H1 (cell line): ENCODE measurements around the gene ALK. TPM values are rescaled to one million over a fixed set of nuclear protein-coding genes. Genes with fewer than 3 reads are reported as not detected.

Experiments used
- CTCF ChIA-PET: fragments of 300-600 bp; sonication (Branson Sonifier 250); formaldehyde crosslinking; loops from one replicate; lab custom pipeline; 2021; ENCODE audit not compliant: partially characterized antibody; lab: Charles Lee
- POLR2A ChIA-PET: fragments of 300-600 bp; sonication (Branson Sonifier 250); formaldehyde crosslinking; loops from one replicate; lab custom pipeline; 2021; ENCODE audit warnings: inconsistent platforms; ENCODE audit not compliant: partially characterized antibody; lab: Charles Lee
- DNase-seq, 2 experiments: peaks; one replicate each; pipeline versions ENCODE4 v3.0.0 to v3.0.0-alpha.2; 2010 to 2022; ENCODE audit warnings: low spot score in 2 of 2, low read depth in 1 of 2, mixed read lengths in 1 of 2
- FAIRE-seq: peaks from 2 replicates; lab custom pipeline; 2011; peaks lifted over from hg19 to GRCh38; lab: Jason Lieb, UNC
- H2AFZ ChIP-seq: 2 replicates; pipeline ENCODE4 v1.8.1; 2012; ENCODE audit warnings: low read length, inconsistent platforms
- H2AK5ac ChIP-seq: 2 replicates; pipeline ENCODE4 v1.6.1; 2013; ENCODE audit warnings: low read depth, low read length
- H2BK120ac ChIP-seq: replicated peaks from 2 replicates; pipeline ENCODE3; 2013; ENCODE audit warnings: low read depth, low read length, inconsistent platforms
- H2BK12ac ChIP-seq: 2 replicates; pipeline ENCODE4 v1.6.1; 2013; ENCODE audit warnings: low read depth, low read length
- H2BK15ac ChIP-seq: 2 replicates; pipeline ENCODE4 v1.6.1; 2013; ENCODE audit warnings: low read length
- H2BK20ac ChIP-seq: 2 replicates; pipeline ENCODE4 v1.6.1; 2013; ENCODE audit warnings: low read length
- H2BK5ac ChIP-seq: 2 replicates; pipeline ENCODE4 v1.6.1; 2013; ENCODE audit warnings: low read depth, low read length
- H3K14ac ChIP-seq: 2 replicates; pipeline ENCODE4 v1.6.1; 2013; ENCODE audit warnings: inconsistent platforms; ENCODE audit not compliant: insufficient read length
- H3K18ac ChIP-seq: 2 replicates; pipeline ENCODE4 v1.6.1; 2013; ENCODE audit warnings: low read length; ENCODE audit errors: extremely low read depth
- H3K23ac ChIP-seq: 2 replicates; pipeline ENCODE4 v1.6.1; 2013; ENCODE audit warnings: inconsistent platforms; ENCODE audit not compliant: insufficient read length
- H3K23me2 ChIP-seq: 2 replicates; pipeline ENCODE4 v1.6.1; 2013; ENCODE audit warnings: low read depth, low read length
- H3K27ac ChIP-seq: 2 replicates; pipeline ENCODE4 v1.6.1; 2011; ENCODE audit warnings: low read depth, low read length, inconsistent platforms
- H3K27me3 ChIP-seq, 4 experiments: replicated peaks in 1 of 4; 1 replicate in 1 of 4; 2 replicates in 3 of 4; pipeline versions ENCODE4 v1.6.1 to v1.8.1; 2011 to 2013; ENCODE audit warnings: low read length in 3 of 4, mild to moderate bottlenecking in 3 of 4, inconsistent platforms in 2 of 4, mixed read lengths in 2 of 4, moderate library complexity in 1 of 4; ENCODE audit not compliant: control insufficient read depth in 3 of 4, insufficient read depth in 3 of 4; ENCODE audit errors: extremely low read depth in 1 of 4
- H3K36me3 ChIP-seq, 4 experiments: 2 replicates each; pipeline versions ENCODE4 v1.6.1 to v1.8.1; 2011 to 2013; ENCODE audit warnings: mild to moderate bottlenecking in 4 of 4, low read length in 3 of 4, moderate library complexity in 2 of 4, control low read depth in 1 of 4, inconsistent platforms in 1 of 4; ENCODE audit not compliant: insufficient read depth in 4 of 4, control insufficient read depth in 2 of 4
- H3K4ac ChIP-seq: replicated peaks from 2 replicates; pipeline ENCODE3; 2013; ENCODE audit warnings: low read length, low read depth, mixed read lengths, inconsistent platforms; ENCODE audit not compliant: insufficient read length
- H3K4me1 ChIP-seq, 4 experiments: replicated peaks in 1 of 4; 1 replicate in 1 of 4; 2 replicates in 3 of 4; pipeline versions ENCODE4 v1.6.1 to v1.8.1; 2011 to 2013; ENCODE audit warnings: low read length in 3 of 4, inconsistent platforms in 2 of 4, mixed read lengths in 1 of 4; ENCODE audit not compliant: insufficient read depth in 4 of 4, control insufficient read depth in 3 of 4
- H3K4me2 ChIP-seq, 2 experiments: 2 replicates each; pipeline versions ENCODE4 v1.6.1 to v1.8.1; 2011 to 2013; ENCODE audit warnings: low read depth in 2 of 2, low read length in 2 of 2, control low read depth in 1 of 2, inconsistent platforms in 1 of 2, mild to moderate bottlenecking in 1 of 2; ENCODE audit not compliant: insufficient read depth in 1 of 2
- H3K4me3 ChIP-seq, 4 experiments: fragments of 200-600, 300-600 bp in 1 of 4; sonication (generic), shearing (Covaris generic), sonication (Bioruptor Twin) in 1 of 4; 2 replicates each; pipeline versions ENCODE4 v1.5.1 to v1.8.1; 2011 to 2016; ENCODE audit warnings: low read length in 4 of 4, low read depth in 3 of 4, control low read depth in 2 of 4, inconsistent platforms in 2 of 4, mild to moderate bottlenecking in 2 of 4, mixed read lengths in 1 of 4, moderate library complexity in 1 of 4; ENCODE audit not compliant: insufficient read depth in 2 of 4; ENCODE audit errors: extremely low read depth in 1 of 4
- H3K56ac ChIP-seq: replicated peaks from 2 replicates; pipeline ENCODE3; 2013; ENCODE audit warnings: low read depth, mild to moderate bottlenecking, mixed read lengths, low read length, inconsistent platforms; ENCODE audit not compliant: insufficient read length
- H3K79me1 ChIP-seq: 2 replicates; pipeline ENCODE4 v1.6.1; 2013; ENCODE audit warnings: low read depth, low read length, control low read depth
- H3K79me2 ChIP-seq, 2 experiments: 2 replicates each; pipeline versions ENCODE4 v1.6.1 to v1.8.1; 2012 to 2013; ENCODE audit warnings: low read length in 2 of 2, mild to moderate bottlenecking in 2 of 2, inconsistent platforms in 1 of 2; ENCODE audit not compliant: insufficient read depth in 2 of 2, control insufficient read depth in 1 of 2
- H3K9ac ChIP-seq, 4 experiments: replicated peaks in 1 of 4; 1 replicate in 1 of 4; 2 replicates in 3 of 4; pipeline versions ENCODE4 v1.6.1 to v1.8.1; 2011 to 2013; ENCODE audit warnings: low read depth in 3 of 4, low read length in 3 of 4, control low read depth in 2 of 4, mild to moderate bottlenecking in 2 of 4, moderate library complexity in 2 of 4, inconsistent platforms in 1 of 4; ENCODE audit errors: extremely low read depth in 1 of 4
- H3K9me3 ChIP-seq, 2 experiments: 2 replicates each; pipeline versions ENCODE4 v1.6.1 to v1.8.1; 2012 to 2013; ENCODE audit warnings: mild to moderate bottlenecking in 2 of 2, moderate library complexity in 2 of 2, control low read depth in 1 of 2, inconsistent platforms in 1 of 2, low read depth in 1 of 2, low read length in 1 of 2, mixed read lengths in 1 of 2; ENCODE audit not compliant: insufficient read depth in 2 of 2
- H4K20me1 ChIP-seq, 2 experiments: replicated peaks in 1 of 2; 2 replicates each; pipeline versions ENCODE3 to v1.8.1; 2011 to 2013; ENCODE audit warnings: inconsistent platforms in 2 of 2, low read length in 2 of 2, mild to moderate bottlenecking in 1 of 2; ENCODE audit not compliant: insufficient read depth in 2 of 2, control insufficient read depth in 1 of 2
- H4K5ac ChIP-seq: 2 replicates; pipeline ENCODE4 v1.6.1; 2013; ENCODE audit warnings: low read length, low read depth, mixed read lengths, inconsistent platforms; ENCODE audit not compliant: insufficient read length
- H4K8ac ChIP-seq: 2 replicates; pipeline ENCODE4 v1.8.0; 2013; ENCODE audit warnings: mild to moderate bottlenecking, moderate library complexity, low read length, inconsistent platforms; ENCODE audit not compliant: insufficient read depth; ENCODE audit errors: extremely low read depth
- H4K91ac ChIP-seq: replicated peaks from 2 replicates; pipeline ENCODE3; 2013; ENCODE audit warnings: low read length, mixed read lengths, inconsistent platforms; ENCODE audit not compliant: insufficient read length
- CBX5 ChIP-seq: fragments of 300-800, 300-1000 bp; sonication (generic); IDR thresholded peaks from 2 replicates; pipeline ENCODE4 v1.7.1; 2016; ENCODE audit warnings: antibody characterized with exemption, low read length, low read depth
- CHD1 ChIP-seq: IDR thresholded peaks from 2 replicates; pipeline ENCODE4 v1.6.1; 2012; ENCODE audit warnings: low read depth, low read length, improper control_type of control experiment
- EGR1 ChIP-seq: IDR thresholded peaks from 2 replicates; pipeline ENCODE4 v1.6.1; 2011; ENCODE audit warnings: low read depth, low read length, borderline replicate concordance
- FOSL1 ChIP-seq: IDR thresholded peaks from 2 replicates; pipeline ENCODE4 v1.6.1; 2011; ENCODE audit warnings: mild to moderate bottlenecking, low read depth, low read length, moderate library complexity; ENCODE audit not compliant: insufficient read depth
- HDAC2 ChIP-seq, 2 experiments: fragments of 300-600 bp in 1 of 2; sonication (generic) in 1 of 2; IDR thresholded peaks; 2 replicates each; pipeline ENCODE4 v1.6.1; 2011 to 2012; ENCODE audit warnings: low read depth in 2 of 2, low read length in 2 of 2, mild to moderate bottlenecking in 2 of 2, moderate library complexity in 2 of 2, borderline replicate concordance in 1 of 2, inconsistent platforms in 1 of 2
- NANOG ChIP-seq: IDR thresholded peaks from 2 replicates; pipeline ENCODE4 v1.6.1; 2011; ENCODE audit warnings: low read length, low read depth, mild to moderate bottlenecking, inconsistent platforms; ENCODE audit not compliant: insufficient read depth, poor library complexity, severe bottlenecking
- NRF1 ChIP-seq: IDR thresholded peaks from 2 replicates; pipeline ENCODE4 v1.6.1; 2011; ENCODE audit warnings: mild to moderate bottlenecking, low read depth, low read length, improper control_type of control experiment
- POLR2A ChIP-seq, 2 experiments: IDR thresholded peaks; 1 replicate in 1 of 2; 2 replicates in 1 of 2; pipeline ENCODE4 v1.6.1; 2011; ENCODE audit warnings: low read depth in 2 of 2, low read length in 2 of 2, mild to moderate bottlenecking in 2 of 2; ENCODE audit errors: control extremely low read depth in 1 of 2
- RBBP5 ChIP-seq: IDR thresholded peaks from 2 replicates; pipeline ENCODE4 v1.7.1; 2012; ENCODE audit warnings: low read depth, mild to moderate bottlenecking, inconsistent platforms, low read length, moderate library complexity, borderline replicate concordance
- SAP30 ChIP-seq: fragments of 300-600 bp; sonication (generic); IDR thresholded peaks from 2 replicates; pipeline ENCODE4 v1.7.1; 2012; ENCODE audit warnings: low read length, moderate library complexity, mild to moderate bottlenecking, inconsistent platforms; ENCODE audit not compliant: insufficient read depth, insufficient replicate concordance
- SIN3A ChIP-seq, 2 experiments: IDR thresholded peaks in 1 of 2; conservative IDR thresholded peaks in 1 of 2; 2 replicates each; pipeline ENCODE4 v1.6.1; 2011 to 2012; ENCODE audit warnings: low read length in 2 of 2, improper control_type of control experiment in 1 of 2, low read depth in 1 of 2, mild to moderate bottlenecking in 1 of 2
- SIX5 ChIP-seq: IDR thresholded peaks from 2 replicates; pipeline ENCODE4 v1.6.1; 2011; ENCODE audit warnings: mild to moderate bottlenecking, low read depth, low read length
- SRF ChIP-seq: IDR thresholded peaks from 2 replicates; pipeline ENCODE4 v1.6.1; 2011; ENCODE audit warnings: mild to moderate bottlenecking, low read depth, low read length, moderate library complexity
- WGBS, 2 experiments: shearing (Covaris generic) in 1 of 2; methylation state at CpG; one replicate each; pipeline versions ENCODE4 v1.1.6 to v1.1.7; 2013 to 2015; ENCODE audit warnings: low lambda C conversion rate in 2 of 2, mixed read lengths in 2 of 2, inconsistent platforms in 1 of 2, low coverage in 1 of 2, missing lambda C conversion rate in 1 of 2; ENCODE audit not compliant: insufficient replicate concordance in 2 of 2, insufficient coverage in 1 of 2, insufficient read length in 1 of 2; ENCODE audit errors: extremely low coverage in 1 of 2, missing lambda C conversion rate in 1 of 2; 5-methylcytosine and 5-hydroxymethylcytosine counted together
- polyA plus RNA-seq, 7 experiments: library from polyadenylated mRNA; depleted of rRNA in 3 of 7; stranded (reverse) in 5 of 7; unstranded in 2 of 7; fragments of >200 nt in 5 of 7; fragments of 200-250 nt in 2 of 7; gene quantifications; 1 replicate in 5 of 7; 2 replicates in 1 of 7; 4 replicates in 1 of 7; pipeline versions ENCODE4 v1.2.1 to v1.2.3, GENCODE V29; 2011 to 2013; ENCODE audit warnings: missing spikeins in 2 of 7, mixed read lengths in 2 of 7
- total RNA-seq: library from RNA; stranded (reverse); fragmentation: NEBNext Ultra II Directional; extraction: Animal tissue kit (Norgen Biotek cat#: 25700); gene quantifications from 2 replicates; pipeline ENCODE4 v1.2.1, GENCODE V29; 2021
- TF ChIP-seq, protein P1 (sequence below): IDR thresholded peaks from 2 replicates; pipeline ENCODE4 v1.6.1; 2012; ENCODE audit warnings: inconsistent platforms

ALK gene
- total and polyA plus RNA-seq, 2 of the 8 experiments (the other 6 are each of a cell fraction or from before 2014, with no cell fraction given) = 0.02 to 0.09 TPM

DNA sequence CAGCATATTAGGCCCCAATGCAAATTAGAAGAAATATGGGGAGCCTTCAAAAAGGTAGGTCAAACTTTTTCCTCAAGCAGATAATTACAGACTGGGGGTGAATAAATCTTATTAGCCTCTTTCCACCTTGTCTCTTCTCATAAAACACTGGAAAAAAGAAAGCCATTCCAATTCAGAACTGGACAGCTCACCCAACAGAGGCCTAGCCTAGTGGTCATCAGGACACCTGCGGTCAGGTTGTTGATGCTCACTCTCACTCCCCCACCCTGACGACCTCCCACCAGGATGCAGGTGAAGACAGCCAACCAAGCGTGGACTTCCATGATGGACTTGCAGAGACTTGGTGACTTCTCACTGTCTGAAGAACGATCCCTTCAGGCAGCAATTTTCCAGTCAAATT is 207.1 kb downstream of the ALK start:
- Histone ChIP-seq H3K79me1 (no peaks in the 10 kb centered on the region), H3K23ac (no peak overlapping the region), H3K4ac (no peak overlapping the region), H3K23me2 (no peaks in the 10 kb centered on the region), H3K79me2 (no peaks in the 10 kb centered on the region), H4K91ac (no peak overlapping the region), H2BK15ac (no peak overlapping the region), H2BK5ac (no peak overlapping the region), H2AFZ (no peak overlapping the region), H3K4me2 (no peak overlapping the region), H2BK120ac (no peak overlapping the region), H2BK20ac (no peak overlapping the region), H4K8ac (no peak overlapping the region), H4K20me1 (no peaks in the 10 kb centered on the region), H3K14ac (no peak overlapping the region), H3K27ac (no peak overlapping the region), H2AK5ac (no peak overlapping the region), H3K36me3 (no peaks in the 10 kb centered on the region), H2BK12ac (no peak overlapping the region), H3K18ac (no peak overlapping the region), H3K9ac (no peak overlapping the region), H3K56ac (no peak overlapping the region), H3K9me3 (no peaks in the 10 kb centered on the region), H4K5ac (no peak overlapping the region), H3K27me3 (no peaks in the 10 kb centered on the region), H3K4me1 (peaks cover 0 to 16% (median 5%) of the 10 kb centered on the region in 4 experiments; a peak in 3 of 7 replicates), H3K4me3 (no peak overlapping the region)
- DNase-seq (no peak), FAIRE-seq (no peak)
- 93% methylated on average over 4 of the region's 4 CpGs; no CpG with 5 or more reads in 1 of the 2 experiments for WGBS, 2 experiments
- ChIA-PET CTCF (interaction anchor here (0.9 to 1.5 kb wide), 3 partner anchors 17 to 236 kb away, joined by 3 read pairs; no protein-coding TSS in a partner anchor), POLR2A (no interaction called here)
- no peak for TF ChIP-seq CBX5
- no peak for TF ChIP-seq SAP30
- TF ChIP-seq CHD1 = no peak
- TF ChIP-seq, protein P1, sequence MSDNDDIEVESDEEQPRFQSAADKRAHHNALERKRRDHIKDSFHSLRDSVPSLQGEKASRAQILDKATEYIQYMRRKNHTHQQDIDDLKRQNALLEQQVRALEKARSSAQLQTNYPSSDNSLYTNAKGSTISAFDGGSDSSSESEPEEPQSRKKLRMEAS = no peak
- no peak for TF ChIP-seq NRF1
- TF ChIP-seq SIN3A (conservative IDR thresholded peaks at IDR 0.05 in 1 of 2, IDR thresholded peaks at IDR 0.05 in 1 of 2; ENCODE audit: low read depth in 1 of 2, low read length in 2 of 2) = no peak
- no peak for TF ChIP-seq SIX5
- no peak for TF ChIP-seq POLR2A (IDR thresholded peaks at IDR 0.05; ENCODE audit: control extremely low read depth in 1 of 2, low read depth in 2 of 2, low read length in 2 of 2)
- no peak for TF ChIP-seq RBBP5
- TF ChIP-seq EGR1 = no peak
- no peak for TF ChIP-seq FOSL1
- TF ChIP-seq NANOG = no peak
- no peak for TF ChIP-seq HDAC2 (IDR thresholded peaks at IDR 0.05; ENCODE audit: borderline replicate concordance in 1 of 2, low read depth in 2 of 2, low read length in 2 of 2)
- TF ChIP-seq SRF = no peak
